ENCODE measurements around the gene TMEM94. TPM values are rescaled to one million over a fixed set of nuclear protein-coding genes. Genes with fewer than 3 reads are reported as not detected.

TMEM94 gene
- total RNA-seq, 4 donors from 2014 or later, result 128 to 708 (median 280) TPM

DNA sequence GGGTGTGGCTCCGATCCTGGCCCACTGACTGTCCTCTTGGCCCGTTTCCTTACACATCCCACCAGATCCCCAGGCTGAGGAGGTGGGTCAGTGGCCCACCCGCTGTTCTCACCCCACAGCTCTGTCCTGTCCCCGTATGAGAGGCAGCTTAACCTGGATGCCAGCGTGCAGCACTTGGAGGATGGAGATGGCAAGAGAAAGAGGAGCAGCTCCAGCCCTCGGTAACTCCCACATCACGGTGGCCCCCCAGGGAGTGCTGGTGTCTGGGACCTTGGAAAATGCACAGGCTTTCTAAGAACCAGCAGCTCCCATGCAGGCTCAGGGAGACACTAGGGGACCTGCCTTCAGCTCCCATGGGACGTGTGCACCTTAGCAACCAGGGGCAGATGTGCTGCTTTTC is 64.9 kb downstream of the TMEM94 start:
- 94% methylated on average over 8 of the region's 8 CpGs; no CpG with 5 or more reads in 1 of the 2 donors for WGBS, 2 donors (ENCODE audit: low coverage in 1 of 2)
- intact Hi-C loops (cut with DNase I; ENCODE audit: low total_unique reads), result no loop called here

DNA sequence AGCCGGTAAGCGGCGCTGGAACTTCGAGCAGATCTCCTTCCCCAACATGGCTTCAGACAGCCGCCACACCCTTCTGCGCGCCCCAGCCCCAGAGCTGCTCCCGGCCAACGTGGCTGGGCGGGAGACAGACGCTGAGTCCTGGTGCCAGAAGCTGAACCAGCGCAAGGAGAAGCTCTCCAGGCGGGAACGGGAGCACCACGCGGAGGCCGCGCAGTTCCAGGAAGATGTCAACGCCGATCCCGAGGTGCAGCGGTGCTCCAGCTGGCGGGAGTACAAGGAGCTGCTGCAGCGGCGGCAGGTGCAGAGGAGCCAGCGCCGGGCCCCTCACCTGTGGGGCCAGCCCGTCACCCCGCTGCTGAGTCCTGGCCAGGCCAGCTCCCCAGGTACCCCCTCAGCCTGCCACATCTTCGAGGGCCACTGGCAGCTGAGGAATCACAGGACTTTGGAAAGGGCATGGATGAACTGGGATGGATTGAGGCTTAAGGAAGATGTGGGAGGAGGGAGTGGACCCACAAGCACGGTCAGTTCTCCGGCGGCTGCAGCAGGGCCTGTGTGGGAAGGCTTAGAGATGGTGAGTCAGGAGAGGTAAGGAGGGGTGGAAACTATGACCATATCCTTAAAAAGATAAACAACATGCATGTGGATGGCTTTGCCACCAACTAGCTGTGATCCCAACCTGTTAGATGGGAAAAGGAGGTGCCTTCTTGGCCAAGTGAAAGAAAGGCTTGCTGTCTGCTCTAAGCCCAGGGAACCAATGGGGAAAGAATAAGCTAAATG is 65.7 kb downstream of the TMEM94 start:
- no peak overlapping the region for H3K4me3 ChIP-seq
- no peak for DNase-seq
- H3K27me3 ChIP-seq, result no peaks in the 10 kb centered on the region
- intact Hi-C loops (cut with DNase I; ENCODE audit: low total_unique reads), result no loop called here
- TF ChIP-seq POLR2A (IDR thresholded peaks at IDR 0.05) (no peak), POLR2AphosphoS5 (IDR thresholded peaks at IDR 0.05) (no peak)
- TF ChIP-seq, protein P1, sequence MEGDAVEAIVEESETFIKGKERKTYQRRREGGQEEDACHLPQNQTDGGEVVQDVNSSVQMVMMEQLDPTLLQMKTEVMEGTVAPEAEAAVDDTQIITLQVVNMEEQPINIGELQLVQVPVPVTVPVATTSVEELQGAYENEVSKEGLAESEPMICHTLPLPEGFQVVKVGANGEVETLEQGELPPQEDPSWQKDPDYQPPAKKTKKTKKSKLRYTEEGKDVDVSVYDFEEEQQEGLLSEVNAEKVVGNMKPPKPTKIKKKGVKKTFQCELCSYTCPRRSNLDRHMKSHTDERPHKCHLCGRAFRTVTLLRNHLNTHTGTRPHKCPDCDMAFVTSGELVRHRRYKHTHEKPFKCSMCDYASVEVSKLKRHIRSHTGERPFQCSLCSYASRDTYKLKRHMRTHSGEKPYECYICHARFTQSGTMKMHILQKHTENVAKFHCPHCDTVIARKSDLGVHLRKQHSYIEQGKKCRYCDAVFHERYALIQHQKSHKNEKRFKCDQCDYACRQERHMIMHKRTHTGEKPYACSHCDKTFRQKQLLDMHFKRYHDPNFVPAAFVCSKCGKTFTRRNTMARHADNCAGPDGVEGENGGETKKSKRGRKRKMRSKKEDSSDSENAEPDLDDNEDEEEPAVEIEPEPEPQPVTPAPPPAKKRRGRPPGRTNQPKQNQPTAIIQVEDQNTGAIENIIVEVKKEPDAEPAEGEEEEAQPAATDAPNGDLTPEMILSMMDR (IDR thresholded peaks at IDR 0.05), result no peak
- H3K9me3 ChIP-seq, result no peaks in the 10 kb centered on the region
- H3K27ac ChIP-seq, result no peak overlapping the region
- 93% methylated on average over 33 of the region's 33 CpGs; no CpG with 5 or more reads in 1 of the 2 donors for WGBS, 2 donors (ENCODE audit: low coverage in 1 of 2)
- H3K36me3 ChIP-seq, result peaks cover 0 to 5% (median 0%) of the 10 kb centered on the region in 4 donors
- H3K4me1 ChIP-seq, result peaks cover 7 to 31% (median 20%) of the 10 kb centered on the region in 4 donors
- in situ Hi-C loops (cut with MboI; ENCODE audit: low pct_ligation_motif_present in 1 of 4, low pct_unique_long_range_greater_than_20kb in 1 of 4, low sequenced_read_pairs in 3 of 4), result no loop called here

More for the DNA sequence above, 64.9 kb downstream of the TMEM94 start:
- Histone ChIP-seq H3K9me3 (no peaks in the 10 kb centered on the region), H3K36me3 (peaks cover 0 to 5% (median 0%) of the 10 kb centered on the region in 4 donors), H3K4me1 (peaks cover 9 to 34% (median 22%) of the 10 kb centered on the region in 4 donors), H3K27me3 (no peaks in the 10 kb centered on the region), H3K27ac (no peak overlapping the region), H3K4me3 (no peak overlapping the region)
- in situ Hi-C loops (cut with MboI; ENCODE audit: low pct_ligation_motif_present in 1 of 4, low pct_unique_long_range_greater_than_20kb in 1 of 4, low sequenced_read_pairs in 3 of 4), result no loop called here
- DNase-seq, result no peak
- TF ChIP-seq POLR2AphosphoS5 (IDR thresholded peaks at IDR 0.05) (no peak), EP300 (IDR thresholded peaks at IDR 0.05; ENCODE audit: low read depth) (no peak), POLR2A (IDR thresholded peaks at IDR 0.05) (no peak)
- TF ChIP-seq, protein P1 (IDR thresholded peaks at IDR 0.05), result no peak

DNA sequence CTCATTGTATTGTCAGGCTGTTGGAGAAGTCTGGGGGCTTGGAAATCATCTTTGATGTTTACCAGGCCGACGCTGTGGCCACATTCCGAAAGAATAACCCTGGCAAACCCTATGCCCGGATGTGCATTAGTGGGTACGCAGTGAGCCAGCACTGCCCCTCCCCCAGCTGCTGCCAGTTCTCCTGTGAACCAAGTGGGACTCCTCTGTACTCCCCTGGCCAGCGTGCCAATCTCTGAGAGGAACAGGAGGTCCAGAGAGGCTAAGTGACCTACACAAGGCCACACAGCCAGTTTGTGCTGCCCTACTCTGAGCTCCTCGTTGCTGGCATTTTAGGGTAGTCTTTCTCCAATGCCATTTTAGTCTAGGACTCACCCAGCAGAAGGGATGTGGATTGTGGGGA is 67.2 kb downstream of the TMEM94 start:
- intact Hi-C loops (cut with DNase I; ENCODE audit: low total_unique reads), result no loop called here
- peaks cover 0 to 28% (median 18%) of the 10 kb centered on the region in 4 donors for H3K4me1 ChIP-seq

More for the DNA sequence above, 67.2 kb downstream of the TMEM94 start:
- Histone ChIP-seq H3K9me3 (no peaks in the 10 kb centered on the region), H3K27me3 (no peaks in the 10 kb centered on the region), H3K4me3 (no peak overlapping the region), H3K36me3 (peaks cover 0 to 5% (median 0%) of the 10 kb centered on the region in 4 donors), H3K27ac (peak overlapping the region in 1 of 4 donors; percentile 95)
- no peak for DNase-seq
- WGBS, 2 donors (ENCODE audit: low coverage in 1 of 2), result 88% methylated on average over 7 of the region's 7 CpGs; no CpG with 5 or more reads in 1 of the 2 donors
- TF ChIP-seq, protein P1 (IDR thresholded peaks at IDR 0.05), result no peak
- TF ChIP-seq POLR2A (IDR thresholded peaks at IDR 0.05) (no peak), POLR2AphosphoS5 (IDR thresholded peaks at IDR 0.05) (no peak), EP300 (IDR thresholded peaks at IDR 0.05; ENCODE audit: low read depth) (no peak)
- in situ Hi-C loops (cut with MboI; ENCODE audit: low pct_ligation_motif_present in 1 of 4, low pct_unique_long_range_greater_than_20kb in 1 of 4, low sequenced_read_pairs in 3 of 4), result no loop called here
